SJCRH30 (cell line): ENCODE measurements around the gene EHD2. TPM values are rescaled to one million over a fixed set of nuclear protein-coding genes. Genes with fewer than 3 reads are reported as not detected.
A peak's percentile ranks its signal among the peaks of the same experiment; 100 is the strongest.
"Not testable (repeated sequence)": the region's sequence is repeated elsewhere in the genome, so short reads cannot be mapped to it uniquely, and the experiment has no call there.

ENCODE experiments used
- DNase-seq, 2 experiments: peaks; one replicate each; pipeline ENCODE4 v3.0.0-alpha.2; 2015 to 2020
- H3K27ac ChIP-seq: fragments of 250-450 bp; sonication (Bioruptor Pico); 2 replicates; pipeline ENCODE4 v1.5.1; 2020; ENCODE audit warnings: mild to moderate bottlenecking, moderate library complexity
- H3K27me3 ChIP-seq: fragments of 250-450 bp; sonication (Bioruptor Pico); 2 replicates; pipeline ENCODE4 v1.5.1; 2020; ENCODE audit warnings: mild to moderate bottlenecking, moderate library complexity
- H3K36me3 ChIP-seq: fragments of 250-450 bp; sonication (Bioruptor Pico); 2 replicates; pipeline ENCODE4 v1.5.1; 2020; ENCODE audit warnings: mild to moderate bottlenecking, moderate library complexity
- H3K4me1 ChIP-seq: fragments of 250-450 bp; sonication (Bioruptor Pico); 2 replicates; pipeline ENCODE4 v1.5.1; 2020; ENCODE audit warnings: mild to moderate bottlenecking, moderate library complexity
- H3K4me3 ChIP-seq: fragments of 250-450 bp; sonication (Bioruptor Pico); 2 replicates; pipeline ENCODE4 v1.5.1; 2020; ENCODE audit warnings: mild to moderate bottlenecking, moderate library complexity
- H3K9me3 ChIP-seq: fragments of 250-450 bp; sonication (Bioruptor Pico); replicated peaks from 2 replicates; pipeline ENCODE4 v1.5.1; 2020; ENCODE audit warnings: mild to moderate bottlenecking, moderate library complexity
- total RNA-seq: library from RNA; depleted of rRNA; stranded (reverse); fragments of >200 nt; shearing (Covaris generic); gene quantifications from 2 replicates; pipeline ENCODE4 v1.2.3, GENCODE V29; 2014

EHD2 gene
- total RNA-seq, 1 experiment from 2014 or later, result 9.4 TPM

DNA sequence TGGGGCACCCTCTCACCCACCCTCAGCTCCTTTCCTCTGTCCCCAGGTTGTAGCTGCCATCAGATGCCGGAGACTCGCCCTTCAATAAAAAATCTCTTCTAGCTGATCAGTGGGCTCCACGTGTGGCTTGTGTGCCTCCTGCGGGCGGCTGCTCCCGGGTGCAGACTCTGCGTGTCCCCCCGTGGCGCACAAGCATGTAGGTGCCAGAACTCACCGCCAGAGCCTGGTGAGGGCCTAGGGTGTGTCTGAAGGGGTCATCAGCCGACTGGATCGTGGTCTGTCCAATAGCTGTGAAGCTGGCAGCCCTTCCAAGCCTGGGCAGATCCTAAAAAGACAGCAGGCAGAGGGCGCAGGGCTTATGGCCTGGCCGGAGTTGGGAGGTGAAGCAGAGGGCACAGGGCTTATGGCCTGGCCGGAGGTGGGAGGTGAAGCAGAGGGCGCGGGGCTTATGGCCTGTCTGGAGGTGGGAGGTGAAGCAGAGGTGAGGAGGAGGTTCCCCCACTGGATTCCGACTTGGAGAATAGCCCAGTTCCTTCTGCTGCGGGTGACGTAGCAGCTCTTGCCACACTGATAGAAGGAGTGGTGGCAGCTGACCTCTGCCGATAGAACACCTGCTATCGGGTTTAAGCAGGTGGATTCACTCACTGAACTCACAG lies 43.9 kb downstream of the EHD2 start:
- Histone ChIP-seq H3K27ac (no peak overlapping the region), H3K9me3 (no peaks in the 10 kb centered on the region), H3K27me3 (no peaks in the 10 kb centered on the region), H3K36me3 (peaks cover 46% of the 10 kb centered on the region), H3K4me1 (no peaks in the 10 kb centered on the region), H3K4me3 (no peak overlapping the region)
- no peak for DNase-seq

DNA sequence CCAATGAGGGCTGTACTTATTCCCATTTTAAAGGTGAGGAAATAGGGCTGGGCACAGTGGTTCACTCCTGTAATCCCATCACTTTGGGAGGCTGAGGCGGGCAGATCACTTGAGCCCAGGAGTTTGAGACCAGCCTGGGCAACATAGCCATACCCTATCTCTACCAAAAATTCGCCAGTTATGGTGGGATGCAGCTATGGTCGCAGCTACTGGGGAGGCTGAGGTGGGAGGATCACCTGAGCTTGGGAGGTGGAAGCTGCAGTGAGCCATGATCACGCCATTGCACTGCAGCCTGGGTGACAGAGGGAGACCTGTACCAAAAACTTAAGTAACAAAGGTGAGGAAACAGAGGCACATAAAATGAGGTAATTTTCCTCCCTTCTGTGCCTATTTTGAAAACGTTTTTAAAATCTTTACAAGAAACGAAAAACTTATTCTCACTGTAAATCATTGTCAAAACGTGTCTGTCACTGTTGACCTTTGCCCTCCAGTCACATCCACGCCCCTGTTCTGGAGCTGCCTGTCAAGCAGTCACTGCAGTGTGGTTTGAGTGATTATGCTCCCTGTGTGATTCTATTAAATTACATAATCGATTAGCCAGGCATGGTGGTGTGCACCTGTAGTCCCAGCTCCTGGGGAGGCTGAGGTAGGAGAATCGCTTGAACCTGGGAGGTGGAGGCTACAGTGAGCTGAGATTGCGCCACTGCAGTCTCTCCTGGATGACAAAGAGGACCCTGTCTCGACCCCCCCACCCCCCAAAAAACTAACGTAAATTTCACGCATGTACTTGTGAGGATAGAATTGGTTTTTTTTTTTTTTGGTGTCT lies 44.6 kb downstream of the EHD2 start:
- H3K27ac ChIP-seq, result no peak overlapping the region
- H3K36me3 ChIP-seq, result peaks cover 40% of the 10 kb centered on the region

DNA sequence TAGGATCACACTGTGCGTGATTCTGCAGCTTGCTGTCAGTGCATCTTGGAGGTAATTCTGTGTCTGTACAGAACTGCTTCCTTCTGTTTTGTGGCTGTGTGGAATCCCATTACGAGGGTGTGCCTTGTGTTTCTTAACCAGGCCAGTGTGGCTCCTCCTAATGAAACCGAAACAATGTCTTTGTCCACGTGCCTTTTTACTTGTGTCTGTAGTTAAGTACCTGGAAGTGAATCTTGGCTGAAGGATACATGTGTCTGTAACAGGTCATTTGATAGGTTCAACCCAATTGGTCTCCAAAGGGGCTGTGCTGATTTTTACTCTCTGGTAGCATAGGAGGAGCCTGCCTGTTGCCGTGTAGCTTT lies 45.2 kb downstream of the EHD2 start:
- Histone ChIP-seq H3K36me3 (peaks cover 35% of the 10 kb centered on the region), H3K4me1 (no peaks in the 10 kb centered on the region), H3K27ac (no peak overlapping the region), H3K9me3 (no peaks in the 10 kb centered on the region), H3K27me3 (no peaks in the 10 kb centered on the region), H3K4me3 (no peak overlapping the region)
- no peak for DNase-seq

More for the DNA sequence above, 44.6 kb downstream of the EHD2 start:
- no peak for DNase-seq
- Histone ChIP-seq H3K27me3 (no peaks in the 10 kb centered on the region), H3K4me1 (no peaks in the 10 kb centered on the region), H3K9me3 (no peaks in the 10 kb centered on the region), H3K4me3 (no peak overlapping the region)

DNA sequence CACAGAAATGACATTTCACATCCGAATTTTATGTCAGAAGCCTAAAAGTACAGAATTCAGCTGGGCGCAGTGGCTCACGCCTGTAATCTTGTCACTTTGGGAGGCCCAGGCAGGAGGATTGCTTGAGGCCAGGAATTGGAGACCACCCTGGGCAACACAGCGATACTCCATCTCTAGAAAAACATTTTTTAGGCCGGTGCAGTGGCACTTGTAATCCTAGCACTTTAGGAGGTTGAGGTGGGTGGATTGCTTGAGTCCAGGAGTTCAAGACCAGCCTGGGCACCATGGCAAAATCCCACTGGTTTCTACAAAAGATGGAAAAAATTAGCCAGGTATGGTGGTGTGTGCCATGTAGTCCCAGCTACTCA lies 47.4 kb downstream of the EHD2 start:
- no peak overlapping the region for H3K27ac ChIP-seq
- DNase-seq, result no peak
- no peak overlapping the region for H3K4me3 ChIP-seq
- H3K4me1 ChIP-seq, result peaks cover 4% of the 10 kb centered on the region; the same call in 1 of the 2 replicates
- H3K9me3 ChIP-seq, result no peaks in the 10 kb centered on the region
- peaks cover 24% of the 10 kb centered on the region for H3K36me3 ChIP-seq
- H3K27me3 ChIP-seq, result no peaks in the 10 kb centered on the region

DNA sequence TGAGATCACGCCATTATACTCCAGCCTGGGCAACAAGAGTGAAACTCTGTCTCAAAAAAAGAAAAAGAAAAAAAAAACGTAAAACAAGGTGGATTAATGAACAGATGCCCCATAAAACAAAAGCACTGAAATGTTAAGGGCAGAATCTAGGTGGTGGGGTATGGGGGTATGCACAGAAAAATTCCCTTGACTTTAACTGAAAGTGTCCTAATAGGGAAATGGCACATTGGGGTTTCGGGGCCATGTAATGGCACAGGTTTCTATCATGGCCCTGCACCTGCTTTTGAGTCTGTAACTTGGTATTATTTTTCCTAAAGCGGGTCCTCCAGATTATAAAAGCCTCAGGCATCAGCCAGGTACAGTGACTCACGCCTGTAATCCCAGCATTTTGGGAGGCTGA lies 48.3 kb downstream of the EHD2 start:
- no peak overlapping the region for H3K27ac ChIP-seq
- peaks cover 14% of the 10 kb centered on the region for H3K36me3 ChIP-seq

DNA sequence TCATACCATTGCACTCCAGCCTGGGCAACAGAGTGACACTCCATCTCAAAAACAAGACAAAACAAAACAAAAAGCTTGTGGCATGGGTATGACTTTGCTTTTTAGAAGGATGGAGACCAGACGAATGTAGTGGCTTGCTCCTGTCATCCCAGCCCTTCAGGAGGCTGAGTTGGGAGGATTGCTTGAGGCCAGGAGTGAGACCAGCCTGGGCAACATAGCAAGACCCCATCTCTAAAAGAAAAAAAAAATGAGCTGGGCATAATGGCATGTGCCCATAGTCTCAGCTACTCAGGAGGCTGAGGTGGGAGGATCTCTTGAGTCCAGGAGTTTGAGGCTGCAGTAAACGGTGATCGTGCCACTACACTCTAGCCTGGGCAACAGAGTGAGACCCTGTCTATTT lies 48.9 kb downstream of the EHD2 start:
- Histone ChIP-seq H3K27me3 (no peaks in the 10 kb centered on the region), H3K4me3 (no peak overlapping the region), H3K9me3 (no peaks in the 10 kb centered on the region), H3K4me1 (peaks cover 10% of the 10 kb centered on the region; the same call in 1 of the 2 replicates), H3K27ac (no peak overlapping the region), H3K36me3 (peaks cover 8% of the 10 kb centered on the region)
- no peak for DNase-seq

More for the DNA sequence above, 48.3 kb downstream of the EHD2 start:
- Histone ChIP-seq H3K27me3 (no peaks in the 10 kb centered on the region), H3K4me3 (no peak overlapping the region), H3K9me3 (no peaks in the 10 kb centered on the region), H3K4me1 (peaks cover 10% of the 10 kb centered on the region; the same call in 1 of the 2 replicates)
- DNase-seq, result no peak

DNA sequence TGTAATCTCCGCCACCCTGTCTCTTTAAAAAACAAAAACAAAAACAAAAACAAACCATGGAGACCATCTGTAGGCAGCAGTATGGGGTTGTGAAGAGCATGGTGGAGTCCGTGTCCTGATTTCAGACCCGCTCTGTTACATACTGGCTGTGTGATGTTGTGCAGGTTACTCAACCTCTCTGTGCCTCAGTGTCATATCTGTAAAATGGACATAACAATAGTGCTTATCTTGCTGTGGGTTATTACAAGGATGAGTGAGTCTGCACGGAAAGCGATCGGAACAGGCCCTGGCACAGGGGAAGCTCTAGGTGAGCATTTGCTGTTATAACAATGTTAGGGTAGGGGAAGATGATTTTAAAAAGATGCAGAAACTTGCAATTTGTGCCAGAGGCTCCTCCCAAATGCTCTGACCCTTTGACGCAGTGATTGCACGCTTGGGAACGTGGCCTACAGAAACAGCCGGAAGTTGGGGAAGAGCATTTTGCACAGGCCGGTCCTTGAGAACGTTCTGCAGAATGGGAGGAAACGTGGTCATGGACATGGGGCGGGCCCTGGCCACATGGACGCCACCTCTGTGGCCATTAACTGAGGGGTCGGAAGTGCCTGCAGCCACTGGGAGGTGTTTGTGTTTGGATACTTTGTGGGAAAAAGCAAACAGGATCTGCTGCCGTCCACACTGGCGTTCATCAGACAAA lies 49.5 kb downstream of the EHD2 start:
- Histone ChIP-seq H3K4me3 (no peak overlapping the region), H3K27ac (no peak overlapping the region), H3K36me3 (peaks cover 2% of the 10 kb centered on the region), H3K27me3 (no peaks in the 10 kb centered on the region), H3K9me3 (no peaks in the 10 kb centered on the region), H3K4me1 (peaks cover 10% of the 10 kb centered on the region; the same call in 1 of the 2 replicates)
- DNase-seq, result no peak

DNA sequence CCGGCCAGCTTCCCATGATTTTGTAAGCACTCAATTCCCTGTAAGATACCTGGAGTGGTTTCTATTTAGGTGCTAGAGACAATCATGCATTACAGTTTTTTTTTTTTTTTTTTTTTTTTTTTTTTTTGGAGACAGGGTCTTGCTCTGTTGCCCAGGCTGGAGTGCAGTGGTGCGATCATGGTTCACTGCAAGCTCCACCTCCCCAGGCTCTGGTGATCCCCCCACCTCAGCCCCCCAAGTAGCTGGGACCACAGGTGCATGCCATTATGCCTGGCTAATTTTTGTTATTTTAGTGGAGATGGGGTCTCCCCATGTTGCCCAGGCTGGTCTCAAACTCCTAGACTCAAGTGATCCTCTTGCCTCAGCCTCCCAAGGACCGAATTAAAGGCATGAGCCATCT lies 51.5 kb downstream of the EHD2 start:
- H3K27ac ChIP-seq, DNase-seq, H3K4me3 ChIP-seq, H3K36me3 ChIP-seq, H3K9me3 ChIP-seq, H3K27me3 ChIP-seq: not testable (repeated sequence)
- H3K4me1 ChIP-seq, result peaks cover 10% of the 10 kb centered on the region; the same call in 1 of the 2 replicates

DNA sequence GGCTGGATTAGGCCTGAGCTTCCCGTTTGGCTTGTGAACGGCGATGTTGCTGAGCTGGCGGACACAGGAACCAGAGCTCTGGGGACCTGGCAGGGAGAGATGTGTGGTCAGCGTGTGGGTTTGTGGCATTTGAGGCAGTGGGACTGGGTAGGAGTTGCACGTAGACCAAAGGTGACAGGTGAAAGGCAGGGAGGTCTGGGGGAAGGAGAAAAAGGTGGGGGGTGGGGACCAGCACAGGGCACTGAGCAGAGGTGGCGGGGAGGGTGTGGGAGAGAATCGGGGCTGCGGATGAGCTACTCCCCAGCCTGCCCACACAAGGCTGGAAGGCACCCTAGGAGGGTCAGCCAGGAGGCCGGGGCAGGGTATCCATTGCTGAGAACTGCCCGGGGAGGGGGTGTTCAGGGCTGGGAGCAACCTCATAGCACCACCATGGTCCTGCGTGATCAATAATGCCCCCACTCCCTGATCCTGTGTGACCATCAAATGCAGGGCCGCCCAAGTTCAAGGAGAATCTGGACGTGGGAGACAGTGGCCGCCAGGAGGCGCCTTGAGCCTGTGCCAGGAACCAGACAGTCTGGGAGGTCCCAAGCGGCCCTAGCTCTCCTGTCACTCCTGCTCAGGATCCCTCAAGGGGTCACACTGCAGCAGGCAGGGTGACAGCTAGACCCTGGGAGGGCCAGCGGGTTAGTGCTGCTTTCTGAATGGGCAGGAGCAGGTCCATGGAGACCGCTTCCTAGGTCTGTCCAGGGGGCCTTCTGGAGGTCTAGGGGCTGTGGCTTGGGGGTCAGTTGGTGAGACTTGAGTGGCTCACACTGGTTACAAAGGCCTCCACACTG lies 52.5 kb downstream of the EHD2 start:
- no peaks in the 10 kb centered on the region for H3K36me3 ChIP-seq
- no peak overlapping the region for H3K4me3 ChIP-seq
- peaks cover 10% of the 10 kb centered on the region; the same call in 1 of the 2 replicates for H3K4me1 ChIP-seq
- no peak overlapping the region for H3K27ac ChIP-seq
- no peaks in the 10 kb centered on the region for H3K27me3 ChIP-seq
- peak; percentile 78 to 91 for DNase-seq
- H3K9me3 ChIP-seq, result no peaks in the 10 kb centered on the region

DNA sequence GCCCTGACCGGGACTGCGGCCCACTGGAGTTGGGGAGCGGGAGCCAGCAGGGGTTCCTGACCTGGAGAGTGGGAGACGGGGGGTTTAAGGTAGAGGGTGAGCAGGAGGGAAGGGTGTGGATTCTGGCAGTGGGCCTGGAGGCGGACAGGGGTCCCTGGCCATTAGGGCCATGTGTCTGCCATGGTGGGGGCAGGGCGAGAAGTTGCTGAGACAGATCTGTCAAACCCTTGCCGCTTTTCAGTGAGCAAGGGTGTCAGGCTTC lies 53.1 kb downstream of the EHD2 start:
- Histone ChIP-seq H3K36me3 (no peaks in the 10 kb centered on the region), H3K4me3 (no peak overlapping the region)
- no peak for DNase-seq

DNA sequence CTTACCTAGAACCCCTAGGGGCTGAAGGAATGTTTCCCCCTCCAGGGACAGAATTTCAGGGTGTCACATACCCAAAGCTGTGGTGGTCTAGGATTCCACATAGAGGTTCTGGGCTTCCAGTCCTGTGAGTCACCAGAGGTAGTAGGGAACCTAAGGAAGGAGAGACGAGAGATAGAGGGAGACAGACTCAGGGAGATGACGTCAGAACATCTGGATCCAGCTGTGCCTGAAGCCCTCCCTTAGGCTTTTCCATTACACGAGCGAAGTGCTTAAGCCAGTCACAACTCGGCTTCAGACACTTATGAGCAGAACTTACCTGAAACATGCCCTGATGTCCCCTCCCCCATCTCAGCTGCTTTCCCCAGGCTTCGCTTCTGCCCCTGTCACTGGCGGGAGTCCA lies 53.4 kb downstream of the EHD2 start:
- H3K4me3 ChIP-seq, result no peak overlapping the region
- no peaks in the 10 kb centered on the region for H3K36me3 ChIP-seq
- H3K4me1 ChIP-seq, result peaks cover 10% of the 10 kb centered on the region; the same call in 1 of the 2 replicates
- DNase-seq, result no peak
- no peaks in the 10 kb centered on the region for H3K9me3 ChIP-seq
- no peak overlapping the region for H3K27ac ChIP-seq
- no peaks in the 10 kb centered on the region for H3K27me3 ChIP-seq

More for the DNA sequence above, 53.1 kb downstream of the EHD2 start:
- Histone ChIP-seq H3K27ac (no peak overlapping the region), H3K27me3 (no peaks in the 10 kb centered on the region), H3K4me1 (peaks cover 10% of the 10 kb centered on the region; the same call in 1 of the 2 replicates), H3K9me3 (no peaks in the 10 kb centered on the region)

DNA sequence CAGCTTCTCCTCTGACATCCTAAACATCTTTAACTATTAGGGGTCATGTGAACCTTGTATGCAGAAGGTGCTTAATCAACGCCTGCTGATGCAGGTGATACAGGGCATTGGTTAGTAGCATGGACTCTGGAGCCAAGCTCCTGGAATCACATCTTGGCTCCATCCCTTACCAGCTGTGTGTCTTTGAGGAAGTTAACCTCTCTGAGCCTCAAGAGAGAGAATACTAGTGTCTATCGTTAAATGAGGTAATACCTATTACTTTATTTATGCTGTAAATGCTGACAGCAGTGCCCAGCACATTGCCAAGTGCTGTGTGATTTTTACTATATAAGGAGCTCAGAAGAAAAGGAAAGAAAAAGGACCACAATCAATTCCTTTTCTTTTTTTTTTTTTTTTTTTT lies 54.1 kb downstream of the EHD2 start:
- DNase-seq, result no peak
- Histone ChIP-seq H3K4me3 (no peak overlapping the region), H3K27me3 (no peaks in the 10 kb centered on the region), H3K4me1 (peaks cover 10% of the 10 kb centered on the region; the same call in 1 of the 2 replicates), H3K9me3 (no peaks in the 10 kb centered on the region), H3K36me3 (no peaks in the 10 kb centered on the region), H3K27ac (no peak overlapping the region)

DNA sequence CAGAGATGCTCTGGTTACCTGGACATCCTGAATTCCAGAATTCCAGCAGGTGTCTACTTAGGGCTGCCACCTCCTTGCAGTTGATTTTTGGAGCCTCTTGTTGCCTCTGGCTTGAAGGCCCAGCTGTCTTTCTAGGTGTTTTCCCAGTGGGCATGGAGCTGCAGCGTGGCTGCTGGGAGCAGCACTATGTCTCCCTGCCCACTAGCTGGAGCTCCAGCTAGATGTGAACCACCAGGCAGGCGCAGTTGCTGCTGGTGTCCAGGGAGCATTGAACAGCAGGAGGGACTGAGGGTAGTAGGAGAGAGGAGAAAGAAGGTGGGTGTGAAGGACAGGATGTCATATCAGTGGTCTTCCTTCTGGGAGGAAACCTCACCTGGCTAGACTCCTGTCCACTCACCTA lies 55.4 kb downstream of the EHD2 start:
- Histone ChIP-seq H3K27ac (no peak overlapping the region), H3K36me3 (no peaks in the 10 kb centered on the region), H3K4me3 (no peak overlapping the region), H3K27me3 (no peaks in the 10 kb centered on the region), H3K4me1 (peaks cover 11% of the 10 kb centered on the region), H3K9me3 (no peaks in the 10 kb centered on the region)
- DNase-seq, result no peak

DNA sequence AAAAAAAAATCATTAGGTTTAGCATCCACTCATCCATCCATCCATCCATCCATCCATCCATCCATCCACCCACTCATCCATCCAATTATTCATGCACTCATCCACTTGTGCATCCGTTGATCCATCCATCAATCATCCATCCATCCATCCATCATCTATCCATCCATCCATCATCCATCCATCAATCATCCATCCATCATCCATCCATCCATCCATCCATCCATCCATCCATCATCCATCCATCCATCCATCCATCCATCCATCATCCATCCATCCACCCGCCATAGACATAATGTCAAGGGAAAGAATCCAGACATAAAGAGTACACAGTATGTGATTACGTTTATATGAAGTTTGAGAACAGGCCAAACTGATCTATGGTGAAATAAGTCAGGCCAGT lies 56.3 kb downstream of the EHD2 start:
- Histone ChIP-seq H3K4me1 (peaks cover 18% of the 10 kb centered on the region), H3K4me3 (no peak overlapping the region), H3K27ac (no peak overlapping the region), H3K36me3 (no peaks in the 10 kb centered on the region), H3K9me3 (no peaks in the 10 kb centered on the region), H3K27me3 (no peaks in the 10 kb centered on the region)
- DNase-seq, result no peak
